Cardiac muscle cell (in vitro differentiated cells and primary cell): ENCODE data around the gene ANKRD42. TPM values are rescaled to one million over a fixed set of nuclear protein-coding genes. Genes with fewer than 3 reads are reported as not detected.

Source experiments
- DNase-seq, 2 donors: peaks; one replicate each; pipeline versions ENCODE4 v3.0.0 to v3.0.0-alpha.2; 2010 to 2017; ENCODE audit warnings: low read depth in 1 of 2, low spot score in 1 of 2
- H3K27ac ChIP-seq: fragments of 200-600 bp; sonication (generic); 2 replicates; pipeline ENCODE4 v1.5.1; 2016
- H3K27me3 ChIP-seq: fragments of 200-600 bp; sonication (generic); 2 replicates; pipeline ENCODE4 v1.6.0; 2016; ENCODE audit warnings: control low read depth
- H3K36me3 ChIP-seq: fragments of 200-600 bp; sonication (generic); 2 replicates; pipeline ENCODE4 v1.5.1; 2016; ENCODE audit warnings: control low read depth
- H3K4me1 ChIP-seq: fragments of 200-600 bp; sonication (generic); 2 replicates; pipeline ENCODE4 v1.8.1; 2017; ENCODE audit warnings: low read depth, mild to moderate bottlenecking, mixed run types
- H3K4me3 ChIP-seq: fragments of 200-600 bp; sonication (generic); 2 replicates; pipeline ENCODE4 v1.5.1; 2016; ENCODE audit warnings: mild to moderate bottlenecking
- H3K9me3 ChIP-seq: fragments of 200-600 bp; sonication (generic); 2 replicates; pipeline ENCODE4 v1.5.1; 2017; ENCODE audit warnings: low read depth, mild to moderate bottlenecking, control low read depth
- CTCF ChIP-seq: IDR thresholded peaks from 2 replicates; pipeline ENCODE4 v1.5.1; 2012; ENCODE audit warnings: low read depth, mild to moderate bottlenecking, low read length
- polyA plus RNA-seq: library from polyadenylated mRNA; unstranded; fragments of >200 nt; fragmentation: Nextera tagmentation; extraction: Ambion mirVana; gene quantifications from 2 replicates; pipeline ENCODE4 v1.2.1, GENCODE V29; 2016
- total RNA-seq: library from RNA; depleted of rRNA; stranded (reverse); fragments of >200 nt; gene quantifications from 2 replicates; pipeline ENCODE4 v1.2.3, GENCODE V29; 2016

ANKRD42 gene
- total RNA-seq (8.1 and 8.6 TPM in 2 replicates), polyA plus RNA-seq (6.8 and 8.3 TPM in 2 replicates)

GRCh38 chr11:83193315-83194280 lies at the start of gene ANKRD42:
TSS of gene ANKRD42 (plus strand) at chr11:83193712. CDS start at chr11:83194671, 959 bp downstream.
- H3K4me3 ChIP-seq = peak within 1 kb of the TSS; percentile 74
- no peaks in the 10 kb centered on the region for H3K27me3 ChIP-seq
- H3K9me3 ChIP-seq = no peaks in the 10 kb centered on the region
- peak; percentile 98 for DNase-seq
- H3K36me3 ChIP-seq = peaks cover 9% of the 10 kb centered on the region
- no peak for TF ChIP-seq CTCF
- peak within 1 kb of the TSS; percentile 68 for H3K27ac ChIP-seq
- peaks cover 16% of the 10 kb centered on the region for H3K4me1 ChIP-seq

- Histone ChIP-seq H3K27ac (no peak overlapping the region), H3K9me3 (no peaks in the 10 kb centered on the region), H3K36me3 (no peaks in the 10 kb centered on the region), H3K27me3 (no peaks in the 10 kb centered on the region), H3K4me1 (no peaks in the 10 kb centered on the region), H3K4me3 (no peak overlapping the region)
- TF ChIP-seq CTCF = no peak
- DNase-seq = no peak
These were observed 45.6 kb upstream of the ANKRD42 start for GRCh38 chr11:83147895-83148294.

GRCh38 chr11:83150450-83150849 lies 43.1 kb upstream of the ANKRD42 start:
- H3K9me3 ChIP-seq = no peaks in the 10 kb centered on the region
- H3K4me3 ChIP-seq = no peak overlapping the region
- no peaks in the 10 kb centered on the region for H3K36me3 ChIP-seq
- TF ChIP-seq CTCF = no peak
- no peak for DNase-seq
- H3K27ac ChIP-seq = no peak overlapping the region
- H3K4me1 ChIP-seq = no peaks in the 10 kb centered on the region
- H3K27me3 ChIP-seq = no peaks in the 10 kb centered on the region

- no peak overlapping the region for H3K4me3 ChIP-seq
- H3K27ac ChIP-seq = no peak overlapping the region
- no peaks in the 10 kb centered on the region for H3K4me1 ChIP-seq
- no peak for DNase-seq
- no peaks in the 10 kb centered on the region for H3K36me3 ChIP-seq
- H3K27me3 ChIP-seq = no peaks in the 10 kb centered on the region
- no peaks in the 10 kb centered on the region for H3K9me3 ChIP-seq
- TF ChIP-seq CTCF = no peak
These were observed 42.1 kb upstream of the ANKRD42 start for GRCh38 chr11:83151274-83151977.

GRCh38 chr11:83152264-83152663 lies 41.2 kb upstream of the ANKRD42 start:
- no peaks in the 10 kb centered on the region for H3K27me3 ChIP-seq
- DNase-seq = no peak
- H3K9me3 ChIP-seq = no peaks in the 10 kb centered on the region
- H3K27ac ChIP-seq = no peak overlapping the region
- H3K4me3 ChIP-seq = no peak overlapping the region
- H3K4me1 ChIP-seq = no peaks in the 10 kb centered on the region
- H3K36me3 ChIP-seq = no peaks in the 10 kb centered on the region
- no peak for TF ChIP-seq CTCF
